ENCODE measurements around the gene BRD4.

BRD4 gene

GRCh38 chr19:15264061-15264932, 68.0 kb downstream of the BRD4 start:
- DNase-seq = peak; percentile 8

GRCh38 chr19:15263361-15263985, 68.9 kb downstream of the BRD4 start:
- no peak for DNase-seq

- no peak for DNase-seq
Observed at GRCh38 chr19:15262011-15262410, 70.3 kb downstream of the BRD4 start.

- no peak for DNase-seq
Observed at GRCh38 chr19:15260939-15261338, 71.4 kb downstream of the BRD4 start.

- DNase-seq = no peak
Observed at GRCh38 chr19:15259907-15260306, 72.4 kb downstream of the BRD4 start.

GRCh38 chr19:15257782-15258181, 74.6 kb downstream of the BRD4 start:
- DNase-seq = no peak

GRCh38 chr19:15256708-15257331, 75.5 kb downstream of the BRD4 start:
- DNase-seq = no peak

GRCh38 chr19:15255359-15255990, 76.9 kb downstream of the BRD4 start:
- no peak for DNase-seq

GRCh38 chr19:15254547-15254946, 77.8 kb downstream of the BRD4 start:
- no peak for DNase-seq

GRCh38 chr19:15253513-15253912, 78.8 kb downstream of the BRD4 start:
- DNase-seq = no peak

GRCh38 chr19:15253061-15253460, 79.3 kb downstream of the BRD4 start:
- DNase-seq = no peak

- DNase-seq = no peak
Observed at GRCh38 chr19:15252398-15253018, 79.8 kb downstream of the BRD4 start.

- no peak for DNase-seq
Observed at GRCh38 chr19:15251749-15252397, 80.5 kb downstream of the BRD4 start.

- DNase-seq = no peak
Observed at GRCh38 chr19:15251010-15251748, 81.2 kb downstream of the BRD4 start.

GRCh38 chr19:15250640-15250993, 81.7 kb downstream of the BRD4 start:
- no peak for DNase-seq

GRCh38 chr19:15249972-15250639, 82.2 kb downstream of the BRD4 start:
- DNase-seq = no peak

- DNase-seq = no peak
Observed at GRCh38 chr19:15249528-15249874, 82.8 kb downstream of the BRD4 start.

GRCh38 chr19:15248648-15249527, 83.5 kb downstream of the BRD4 start:
- no peak for DNase-seq

GRCh38 chr19:15248106-15248505, 84.2 kb downstream of the BRD4 start:
- no peak for DNase-seq

Data from NCI-H1436 (cell line).